ENCODE data around the gene WFIKKN2.

GRCh38 chr17:50856431-50856830, 21.0 kb downstream of the WFIKKN2 start:
- TF ChIP-seq POLR2AphosphoS5 (IDR thresholded peaks at IDR 0.05; ENCODE audit: low read depth, low read length) (no peak), USF1 (IDR thresholded peaks at IDR 0.05; ENCODE audit: borderline replicate concordance, low read depth) (no peak), CTCF (IDR thresholded peaks at IDR 0.05) (no peak), REST (IDR thresholded peaks at IDR 0.05; ENCODE audit: low read depth, low read length) (no peak), ZBTB33 (IDR thresholded peaks at IDR 0.05; ENCODE audit: borderline replicate concordance, low read depth) (no peak), EZH2phosphoT487 (IDR thresholded peaks at IDR 0.05; ENCODE audit: borderline replicate concordance, low read depth) (no peak)
